OCI-M1 (cell line): ENCODE measurements around the gene TNIP2.
A peak's percentile ranks its signal among the peaks of the same experiment; 100 is the strongest.
"Not testable (repeated sequence)": the region's sequence is repeated elsewhere in the genome, so short reads cannot be mapped to it uniquely, and the experiment has no call there.

Experiments used
- DNase-seq: peaks from one replicate; lab custom pipeline; 2025; lab: John Stamatoyannopoulos, UW

The TNIP2 gene

DNA sequence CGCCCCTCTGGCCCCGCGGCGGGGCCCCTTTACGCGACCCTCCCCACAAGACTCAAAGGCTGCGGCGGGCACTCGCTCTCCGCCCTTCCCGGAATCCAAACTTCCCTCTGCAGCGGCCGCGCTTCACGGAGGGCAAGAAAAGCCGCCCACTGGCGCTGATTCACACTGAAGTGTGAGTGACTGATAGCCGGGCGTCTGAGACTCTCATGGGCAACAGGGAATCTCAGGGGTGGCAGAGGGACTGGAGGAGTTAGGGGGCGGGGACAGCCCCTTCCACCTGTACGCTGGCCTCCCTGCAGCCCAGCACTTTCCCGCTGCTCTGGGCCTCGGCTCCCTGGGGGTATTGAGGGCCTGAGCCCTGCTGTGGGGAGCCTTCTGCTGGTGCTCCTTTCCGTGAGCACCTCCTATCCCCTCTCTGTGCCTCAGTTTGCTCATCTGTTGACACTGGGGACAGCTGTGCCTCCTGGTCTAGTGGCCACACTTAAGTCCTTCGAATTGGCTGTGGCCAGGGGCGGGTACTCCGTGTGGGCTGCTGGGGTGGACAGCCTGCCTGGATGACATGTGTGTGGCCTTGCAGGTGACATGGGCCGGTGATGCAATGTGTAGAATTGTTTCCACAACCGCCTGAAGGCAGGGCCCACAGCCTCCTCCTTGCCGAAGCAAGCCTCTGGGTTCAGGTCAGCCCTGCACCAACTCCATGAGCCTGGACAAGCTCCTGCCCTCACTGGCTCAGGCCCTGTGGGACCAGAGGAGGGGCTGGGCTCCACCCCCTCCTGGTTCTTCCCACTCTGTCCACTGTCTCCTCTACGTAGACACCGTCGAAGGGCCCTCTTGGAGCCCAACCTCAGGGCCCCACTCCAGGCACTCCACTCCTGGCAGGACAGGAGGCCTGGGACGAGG, 37.7 kb upstream of the TNIP2 start:
- DNase-seq: peak; percentile 58

DNA sequence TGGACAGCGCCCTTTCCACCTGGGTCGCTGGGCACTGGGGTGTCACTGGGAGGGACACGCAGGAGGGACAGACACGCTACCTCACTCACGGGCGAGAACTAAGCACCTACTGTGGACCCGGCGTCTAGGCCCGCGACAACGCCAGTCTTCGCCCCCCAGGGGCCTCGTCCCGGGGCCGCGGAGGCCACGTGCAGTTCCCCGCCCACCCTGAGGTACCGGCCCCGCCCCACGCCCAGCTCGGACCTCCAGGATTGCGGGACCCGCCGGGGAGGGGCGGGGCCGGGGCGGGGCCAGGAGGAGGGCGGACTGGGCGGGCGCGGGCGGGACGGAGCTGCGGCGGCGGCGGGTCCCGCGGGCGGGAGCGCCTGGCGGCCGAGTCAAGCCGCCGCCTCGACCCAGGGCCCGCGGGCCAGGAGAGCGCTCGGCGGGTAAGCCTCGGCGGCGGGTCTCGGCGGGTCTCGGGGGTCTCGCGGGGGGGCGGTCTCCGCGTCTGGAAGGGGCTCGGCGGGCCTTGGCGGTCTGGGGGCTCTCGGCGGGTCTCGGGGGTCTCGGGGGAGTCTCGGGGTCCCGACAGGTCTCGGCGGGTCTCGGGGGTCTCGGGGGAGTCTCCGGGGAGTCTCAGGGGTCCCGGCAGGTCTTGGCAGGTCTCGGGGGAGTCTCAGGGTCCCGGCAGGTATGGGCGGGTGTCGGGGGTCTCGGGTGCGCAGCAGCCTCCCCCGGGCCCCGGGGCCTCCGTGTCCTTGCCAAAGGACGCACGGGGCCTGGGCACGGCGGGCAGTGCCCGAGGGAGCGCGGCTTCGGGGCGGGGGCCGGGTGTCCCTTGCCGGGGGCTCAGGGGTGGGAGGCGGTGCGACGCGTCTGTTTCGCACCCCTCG, 36.8 kb upstream of the TNIP2 start, which contains the start of gene SH3BP2:
TSS of gene SH3BP2 (plus strand) at position 375 of the 875 bp plus-strand sequence. CDS start 27,533 bp downstream, outside the sequence.
- peak; percentile 74 for DNase-seq

DNA sequence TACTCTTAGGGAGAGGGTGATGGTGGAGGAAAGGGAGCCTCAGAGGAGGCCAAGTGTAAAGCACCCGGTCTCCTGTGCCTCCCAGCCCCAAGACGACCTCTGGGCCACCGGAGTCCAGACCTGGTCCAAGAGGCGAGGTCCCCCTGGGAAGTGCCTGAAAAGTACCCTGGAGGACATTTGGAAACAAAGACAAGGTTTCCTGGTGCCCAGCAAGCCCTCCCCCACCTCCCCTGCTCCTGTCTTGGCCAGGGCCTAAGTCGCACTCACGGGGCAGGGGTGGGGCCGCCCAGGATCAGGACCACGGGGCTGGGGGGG, 36.2 kb upstream of the TNIP2 start:
- DNase-seq: no peak

DNA sequence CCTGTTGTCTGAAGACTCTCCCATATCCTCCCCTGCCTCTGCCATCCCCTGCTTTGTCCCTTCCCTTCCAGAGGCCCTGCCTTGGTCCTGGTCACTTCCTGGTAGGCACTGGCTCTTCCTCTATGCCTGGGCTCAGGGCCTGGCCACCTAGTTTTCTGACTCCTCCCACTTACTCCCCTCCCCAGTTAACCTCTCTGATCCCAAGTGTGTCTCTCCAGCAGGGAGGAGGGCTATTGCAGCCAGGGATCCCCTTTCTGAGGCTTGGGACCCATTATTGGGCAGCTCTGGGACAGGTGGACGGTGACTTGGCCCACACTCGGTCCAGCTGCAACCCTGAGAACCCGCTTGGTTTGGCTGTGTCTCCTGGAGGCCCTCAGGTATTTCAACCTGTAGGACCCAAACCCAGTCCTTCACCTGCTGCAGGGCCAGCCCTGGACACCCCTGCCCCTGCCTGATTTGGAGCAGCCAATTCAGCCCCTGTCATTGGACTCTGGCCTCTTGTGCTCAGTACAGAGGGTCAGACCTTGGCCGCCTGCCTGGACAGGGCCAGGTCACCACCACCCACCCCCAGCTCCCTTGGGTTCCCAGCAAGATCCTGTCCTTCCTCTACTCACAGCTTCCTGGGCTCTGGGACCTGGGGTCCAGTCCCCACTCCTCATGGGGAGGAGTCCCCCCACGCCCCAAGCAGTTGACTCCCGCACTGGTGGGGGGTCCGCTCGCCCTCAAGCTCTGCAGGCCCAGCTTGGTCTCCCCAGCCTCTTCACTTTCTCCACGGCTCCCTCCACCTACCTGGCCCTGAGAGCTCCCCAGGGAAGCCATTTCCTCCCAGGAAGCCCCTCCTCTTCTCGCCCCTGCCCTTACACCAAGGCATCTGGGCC, 35.6 kb upstream of the TNIP2 start:
- DNase-seq: no peak

DNA sequence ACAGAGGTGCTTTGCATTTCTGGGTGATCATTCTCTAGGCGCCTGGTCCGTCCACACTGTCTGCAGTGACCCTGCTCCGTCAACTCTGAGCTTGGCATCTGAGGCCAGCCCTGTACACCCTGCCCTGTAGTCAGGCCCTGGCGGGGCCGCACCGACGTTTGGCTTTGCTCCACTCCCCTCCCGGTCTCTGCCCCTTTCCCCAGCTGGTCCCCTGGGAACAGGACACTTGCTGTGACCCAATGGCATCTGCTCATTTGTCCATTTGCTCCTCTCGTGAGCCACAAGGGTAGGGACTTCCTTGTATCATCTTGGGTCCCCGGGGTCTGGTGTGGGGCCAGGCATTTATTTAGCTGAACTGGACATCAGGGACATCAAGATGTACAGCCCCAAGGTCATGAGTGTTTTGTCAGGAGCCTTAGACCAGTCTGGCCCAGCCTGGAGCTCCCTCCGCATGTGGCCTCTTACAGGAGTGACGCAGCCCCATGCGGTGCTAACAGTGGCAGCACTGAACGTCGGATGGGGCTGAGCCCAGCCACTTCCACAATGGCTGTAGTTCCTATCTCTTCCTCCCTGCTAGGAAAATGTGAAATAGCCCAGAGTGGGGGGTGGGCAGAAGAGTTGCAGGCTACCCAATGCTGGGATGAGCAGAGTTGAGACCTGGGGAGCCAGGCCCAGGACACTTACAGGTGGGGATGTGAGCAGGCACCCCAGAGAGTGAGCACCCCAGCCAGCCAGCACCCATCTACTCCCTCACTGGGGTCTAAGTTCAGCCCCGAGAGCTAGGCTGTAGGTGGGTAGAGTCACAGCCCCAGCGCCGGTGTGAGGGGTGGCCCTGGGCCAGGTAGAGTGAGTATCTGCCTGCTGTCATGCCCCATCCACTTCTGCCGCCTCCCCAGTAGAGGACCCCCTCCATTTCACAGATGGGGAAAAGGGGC, 34.7 kb upstream of the TNIP2 start:
- no peak for DNase-seq

DNA sequence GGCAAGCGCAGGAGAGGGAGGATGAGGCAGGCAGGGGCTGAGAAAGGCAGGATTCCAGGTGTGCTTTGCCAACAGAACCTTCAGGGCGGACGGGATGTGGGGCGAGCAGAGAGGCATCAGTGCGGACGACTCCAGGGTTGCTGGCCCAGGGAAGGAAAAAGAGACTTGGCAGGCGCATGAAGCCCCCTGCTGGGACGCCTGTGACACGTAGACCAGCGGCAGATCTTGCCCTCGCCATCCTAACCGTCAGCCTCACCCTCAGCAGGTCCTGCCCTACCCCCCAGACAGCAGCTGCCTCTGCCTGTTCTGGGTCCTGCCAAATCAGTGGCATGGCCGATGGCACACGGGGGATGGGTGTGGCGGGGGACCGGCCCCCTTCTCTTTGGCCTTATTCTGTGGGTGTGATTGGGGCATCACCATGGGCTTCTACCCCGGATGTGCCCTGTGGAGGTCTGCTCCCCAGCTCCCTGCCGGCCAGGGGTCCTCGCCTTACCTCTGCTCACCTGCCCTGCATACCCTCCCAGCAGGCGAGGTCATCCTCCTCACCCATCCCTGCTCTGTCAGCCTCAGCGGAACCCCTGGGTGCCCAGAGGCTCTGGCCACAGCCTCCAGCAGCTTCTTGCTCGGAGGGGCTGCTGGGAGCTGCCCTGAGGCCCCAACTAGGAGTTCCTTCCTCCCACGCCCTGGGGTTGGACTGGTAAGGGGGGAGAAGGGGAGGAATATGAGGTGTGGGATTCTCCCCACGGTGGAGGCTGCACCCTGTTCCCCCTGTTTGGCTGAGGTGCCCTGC, 33.9 kb upstream of the TNIP2 start:
- DNase-seq: no peak

DNA sequence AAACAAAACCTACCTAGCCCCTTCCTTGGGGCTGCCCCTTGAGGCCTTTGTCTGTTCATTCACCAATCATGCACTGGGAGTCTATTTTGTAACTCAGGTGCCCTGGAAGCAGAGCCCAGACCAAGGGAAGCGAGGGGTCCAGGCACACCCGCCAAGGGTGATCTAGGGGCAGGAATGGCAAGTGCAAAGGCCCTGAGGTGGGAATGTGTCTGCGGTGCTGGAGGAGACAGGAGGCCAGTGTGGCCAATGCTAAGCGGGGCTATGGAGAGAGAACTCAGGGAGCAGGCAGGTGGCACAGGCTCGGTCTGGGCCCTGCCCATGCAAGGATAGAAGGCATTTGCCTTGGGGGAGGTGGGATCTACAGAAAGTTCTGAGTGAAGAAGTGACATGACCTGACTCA, 33.2 kb upstream of the TNIP2 start:
- DNase-seq: no peak

DNA sequence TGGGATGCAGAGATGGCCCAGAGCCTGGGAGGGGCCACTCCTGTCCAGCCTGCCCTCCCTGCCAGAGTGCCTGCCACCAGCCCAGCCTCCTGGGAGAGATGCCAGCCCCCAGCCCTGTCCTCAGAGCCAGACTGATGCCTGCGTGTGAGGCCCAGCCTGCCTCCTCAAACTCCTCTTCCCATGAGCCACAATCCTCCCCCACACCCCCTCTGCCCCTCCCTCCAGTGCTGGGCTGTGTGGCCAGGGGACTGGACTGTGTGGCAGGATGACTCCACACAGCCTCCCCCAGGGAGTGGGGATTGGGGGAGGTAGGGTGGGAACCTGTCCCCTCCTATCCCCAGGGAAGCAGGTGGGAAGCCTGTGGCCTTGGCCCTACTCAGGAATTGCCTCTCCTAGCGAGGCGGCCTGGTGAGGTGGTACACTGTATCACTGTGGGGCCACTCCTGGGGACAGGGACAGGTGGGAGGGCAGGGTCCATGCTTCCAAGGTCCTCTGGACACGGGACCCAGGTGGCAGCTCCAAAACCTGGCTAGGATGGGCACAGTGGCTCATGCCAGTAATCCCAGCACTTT, 32.5 kb upstream of the TNIP2 start:
- peak; percentile 22 for DNase-seq

DNA sequence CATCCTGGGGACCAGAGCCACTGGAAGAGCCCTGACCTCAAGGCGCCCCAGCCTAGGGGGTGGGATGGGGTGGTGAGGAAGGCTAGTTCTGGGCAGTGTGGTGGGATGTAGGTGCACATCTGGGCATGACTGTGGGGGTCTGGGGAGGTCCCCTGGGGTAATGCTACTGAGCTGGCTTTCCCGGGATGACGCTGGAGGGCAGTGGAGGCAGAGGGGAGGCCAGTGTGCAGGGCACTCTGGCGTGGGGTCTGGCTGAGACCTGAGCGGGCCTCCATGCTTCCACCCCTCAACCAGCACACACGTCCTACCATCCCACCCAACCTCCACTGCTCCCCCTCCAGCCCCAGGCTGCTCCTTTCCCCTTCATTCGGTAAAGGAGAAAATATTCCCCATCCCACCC, 32.0 kb upstream of the TNIP2 start:
- DNase-seq: no peak

DNA sequence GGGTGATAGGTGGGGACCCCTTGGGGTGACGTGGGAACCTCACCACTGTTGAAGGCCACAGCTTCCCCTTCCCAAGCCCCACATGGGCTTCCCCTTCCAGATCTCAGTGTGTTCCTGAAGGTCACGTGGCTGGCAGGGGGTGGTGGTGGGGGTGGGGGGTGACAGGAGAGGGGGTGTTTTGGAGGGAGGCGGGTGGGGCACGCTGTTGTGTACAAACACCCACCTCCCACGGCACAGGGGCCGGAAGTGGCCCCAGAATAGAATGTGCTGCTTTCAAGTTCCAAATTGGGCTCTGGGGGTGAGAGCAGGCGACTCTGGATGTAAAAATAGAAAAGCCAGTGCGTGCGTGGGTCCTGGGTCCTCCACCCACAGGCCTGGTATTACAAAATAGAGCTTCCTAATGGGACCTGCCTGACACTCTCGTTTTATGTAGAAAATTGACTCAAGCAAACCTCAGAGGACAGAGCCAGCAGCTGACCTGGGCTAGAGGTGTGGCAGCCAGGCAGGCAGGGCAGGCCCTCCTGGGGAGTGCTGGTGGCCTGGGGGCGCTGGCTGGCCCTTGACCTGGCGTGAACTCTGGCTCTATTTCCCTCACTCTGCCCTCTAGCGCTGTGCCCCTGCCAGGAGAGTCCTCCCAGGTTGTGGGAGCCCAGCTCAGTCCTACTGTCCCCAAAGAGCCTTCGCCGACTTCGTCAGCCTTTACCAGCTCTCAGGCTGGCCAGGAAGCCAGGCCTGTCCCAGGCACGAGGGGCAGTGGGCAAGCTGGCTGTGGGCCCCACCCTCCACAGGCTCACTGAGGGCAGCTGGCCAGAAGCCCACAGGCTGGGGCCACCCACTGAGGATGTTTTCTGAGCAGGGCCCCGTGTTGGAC, 31.3 kb upstream of the TNIP2 start:
- no peak for DNase-seq

DNA sequence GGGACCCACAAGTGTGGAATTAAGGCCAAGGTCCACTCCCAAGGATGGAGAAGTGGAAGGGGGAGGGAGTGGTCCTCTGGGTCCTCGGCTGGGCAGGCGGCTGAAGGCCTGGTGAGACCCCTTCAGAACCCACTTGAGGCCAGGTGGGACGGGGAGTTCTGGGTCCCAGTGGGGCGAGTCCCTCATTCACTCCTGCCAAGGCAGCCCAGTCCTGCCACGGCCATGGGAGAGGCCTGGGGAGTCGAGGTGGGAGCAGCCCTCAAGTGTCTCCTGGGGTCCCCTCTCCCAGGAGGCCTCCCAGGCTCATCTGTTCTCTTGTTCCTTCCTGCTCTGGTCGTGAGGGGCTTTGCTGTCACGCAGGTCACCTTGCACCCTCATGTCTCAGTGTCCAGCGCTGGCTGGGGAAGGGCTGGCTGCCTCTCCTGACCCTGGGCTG, 30.7 kb upstream of the TNIP2 start:
- no peak for DNase-seq

DNA sequence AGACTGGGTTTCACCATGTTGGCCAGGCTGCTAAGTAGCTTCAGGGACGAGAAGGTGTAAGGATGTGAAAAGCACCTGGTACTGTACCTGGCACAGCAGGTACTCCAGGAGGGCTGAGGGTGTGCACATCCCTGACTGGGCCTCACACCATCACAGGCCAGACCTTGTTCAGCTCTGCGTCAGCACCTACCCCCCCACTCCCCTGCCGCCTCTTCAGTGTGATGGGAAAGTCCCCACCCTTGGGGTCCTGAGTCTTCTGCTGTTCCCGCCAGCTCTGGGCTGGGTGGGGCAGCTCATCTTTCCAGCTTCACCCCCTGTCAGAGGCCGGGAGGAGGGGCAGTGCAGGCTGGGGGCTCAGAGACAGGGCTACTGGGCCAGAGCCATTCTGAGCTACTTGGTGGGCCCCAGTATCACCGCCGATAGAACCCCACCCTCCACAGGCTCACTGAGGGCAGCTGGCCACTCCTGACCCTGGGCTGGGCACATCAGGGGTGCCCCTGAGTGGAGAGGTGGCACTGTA, 30.1 kb upstream of the TNIP2 start:
- no peak for DNase-seq

DNA sequence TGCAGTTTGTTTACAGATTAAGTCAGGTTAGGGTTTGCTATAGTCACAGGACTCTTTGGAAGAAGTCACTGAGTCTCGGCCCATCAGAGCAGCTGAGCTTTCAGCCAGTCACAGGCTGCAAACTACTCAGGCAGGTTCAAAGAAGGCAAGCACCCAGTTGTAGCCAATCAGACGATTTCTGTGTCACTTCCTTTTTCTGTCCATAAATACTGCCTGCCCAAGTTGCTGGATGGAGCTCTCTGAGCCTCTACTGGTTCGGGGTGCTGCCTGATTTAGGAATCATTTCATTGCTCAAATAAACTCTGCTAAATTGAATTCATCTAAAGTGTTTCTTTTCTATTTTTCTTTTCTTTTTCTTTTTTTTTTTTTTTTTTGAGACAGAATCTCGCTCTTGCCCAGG, 29.5 kb upstream of the TNIP2 start:
- peak; percentile 73 for DNase-seq

DNA sequence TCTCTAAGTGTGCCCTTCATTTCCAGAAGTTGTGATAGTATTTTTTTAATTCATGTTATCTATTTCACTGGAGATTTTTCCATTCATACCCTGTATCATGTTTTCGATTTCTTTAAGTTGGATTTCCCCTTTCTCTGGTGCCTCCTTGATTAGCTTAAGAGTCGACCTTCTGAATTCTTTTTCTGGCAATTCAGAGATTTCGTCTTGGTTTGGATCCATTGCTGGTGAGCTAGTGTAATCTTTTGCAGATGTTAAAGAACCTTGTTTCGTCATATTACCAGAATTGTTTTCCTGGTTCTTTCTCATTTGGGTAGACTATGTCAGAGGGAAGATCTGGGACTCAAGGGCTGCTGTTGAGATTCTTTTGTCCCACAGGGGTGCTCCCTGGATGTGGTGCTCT, 27.7 kb upstream of the TNIP2 start:
- no peak for DNase-seq

DNA sequence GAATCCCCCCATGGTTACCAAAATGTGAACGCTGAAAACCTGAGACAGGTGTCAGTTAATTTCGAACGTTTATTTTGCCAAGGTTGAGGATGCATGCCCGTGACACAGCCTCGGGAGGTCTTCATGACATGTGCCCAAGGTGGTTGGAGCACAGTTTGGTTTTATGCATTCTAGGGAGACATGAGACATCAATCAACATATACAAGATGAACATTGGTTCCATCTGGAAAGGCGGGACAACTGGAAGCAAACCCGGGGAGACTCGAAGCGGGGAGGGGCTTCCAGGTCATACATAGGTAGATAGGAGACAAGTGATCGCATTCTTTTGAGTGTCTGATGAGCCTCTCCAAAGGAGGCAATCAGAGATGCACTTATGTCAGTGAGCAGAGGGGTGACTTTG, 25.8 kb upstream of the TNIP2 start:
- DNase-seq: no peak

DNA sequence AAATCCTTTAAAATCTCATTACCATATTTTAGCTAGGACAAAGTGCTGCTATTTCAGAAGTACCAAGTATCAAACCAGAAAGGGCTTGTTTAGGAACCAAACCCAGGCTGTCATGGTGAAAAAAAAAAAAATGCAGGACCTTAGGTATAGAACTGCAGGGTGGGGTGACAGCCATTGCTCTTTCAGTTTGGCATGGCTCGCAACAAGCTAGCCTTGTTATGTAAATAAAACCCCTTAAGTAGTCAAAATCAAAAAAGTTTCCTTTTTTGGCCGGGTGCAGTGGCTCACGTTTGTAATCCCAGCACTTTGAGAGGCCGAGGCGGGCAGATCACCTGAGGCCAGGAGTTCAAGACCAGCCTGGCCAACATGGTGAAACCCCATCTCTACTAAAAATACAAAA, 24.5 kb upstream of the TNIP2 start:
- DNase-seq: not testable (repeated sequence)

DNA sequence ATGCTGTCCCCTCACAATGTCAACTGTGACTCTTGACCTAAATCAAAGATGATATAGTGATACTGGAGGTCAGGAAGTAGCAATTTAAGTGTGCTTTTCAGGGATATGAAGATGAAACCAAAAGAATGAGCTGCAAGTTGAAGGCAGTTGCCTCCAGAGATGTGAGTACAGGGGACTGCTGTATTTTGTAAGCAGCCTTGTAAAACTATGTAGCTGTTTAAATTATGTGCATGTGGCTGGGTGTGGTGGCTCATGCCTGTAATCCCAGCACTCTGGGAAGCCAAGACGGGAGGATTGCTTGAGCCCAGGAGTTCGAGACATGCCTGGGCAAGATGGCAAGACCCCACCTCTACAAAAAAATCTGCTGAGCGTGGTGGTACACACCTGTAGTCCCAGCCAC, 15.1 kb upstream of the TNIP2 start:
- no peak for DNase-seq

DNA sequence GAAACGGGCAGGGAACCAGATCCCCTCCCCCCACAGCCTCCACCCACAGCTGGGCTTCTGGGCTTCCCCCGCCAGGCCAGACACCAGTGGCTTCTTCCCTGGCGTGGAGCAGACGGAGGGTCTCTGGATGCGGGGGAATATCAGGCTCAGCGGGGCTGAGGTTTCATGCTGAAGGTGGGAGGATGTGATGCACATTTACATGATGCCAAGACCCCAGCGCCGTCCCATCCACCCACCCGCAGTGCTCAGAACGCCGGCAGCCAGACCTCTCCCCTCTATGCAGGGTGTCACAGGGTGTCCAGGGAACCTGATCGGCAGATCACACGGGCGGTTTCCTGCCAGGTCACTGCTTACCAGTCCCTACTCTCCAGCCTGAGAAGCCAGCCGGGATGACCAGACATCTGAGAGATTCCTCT, 12.8 kb upstream of the TNIP2 start:
- DNase-seq: no peak

DNA sequence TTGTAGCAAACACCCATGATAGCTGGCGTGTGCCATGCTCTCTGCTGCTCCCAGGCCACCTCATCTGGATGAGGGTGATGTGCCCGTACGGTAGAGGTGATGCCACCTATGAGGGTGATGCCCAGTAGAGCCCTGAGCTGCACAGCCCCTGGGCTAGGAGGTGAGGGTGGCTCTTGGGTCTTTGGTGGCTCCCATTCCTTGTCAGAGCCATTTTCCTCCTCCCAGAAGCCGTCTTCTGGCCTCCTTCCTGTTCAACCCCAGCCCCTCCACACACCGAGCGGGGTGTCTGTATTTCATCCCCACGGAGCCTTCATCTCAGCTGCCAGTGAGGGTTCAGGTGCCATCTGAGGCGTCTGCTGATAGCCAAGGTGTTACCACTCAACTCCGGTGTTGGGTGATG, 12.0 kb upstream of the TNIP2 start:
- no peak for DNase-seq
